ENCODE measurements around the gene PDE4A. TPM values are rescaled to one million over a fixed set of nuclear protein-coding genes. Genes with fewer than 3 reads are reported as not detected.

PDE4A gene
- total and polyA plus RNA-seq, 10 of the 15 experiments (the other 5 are each of a cell fraction or from before 2014, with no cell fraction given), result 0.24 to 13.3 (median 4.9) TPM

- TF ChIP-seq CTCF (IDR thresholded peaks at IDR 0.05 in 2 of 3, conservative IDR thresholded peaks at IDR 0.05 in 1 of 3; ENCODE audit: control insufficient read depth in 2 of 3, extremely low read depth in 1 of 3, insufficient read depth in 1 of 3, low read depth in 3 of 3, low read length in 3 of 3) (peak; percentile 16 to 56 (median 27); a peak in 5 of 6 replicates), PBX3 (IDR thresholded peaks at IDR 0.05; ENCODE audit: insufficient replicate concordance, low read depth, low read length) (peak; percentile 55)
Measured at GRCh38 chr19:10478903-10479384, 58.6 kb downstream of the PDE4A start (continued).

GRCh38 chr19:10486551-10486950 is 66.2 kb downstream of the PDE4A start:
- POLR2A ChIA-PET, result no interaction called here
- Histone ChIP-seq H3K9ac (ENCODE audit: control insufficient read depth, insufficient read depth, low read length) (no peak overlapping the region), H3K9me3 (replicated peaks; ENCODE audit: control insufficient read depth, insufficient read depth, low read length) (no peaks in the 10 kb centered on the region)
- TF ChIP-seq POU2F2 (IDR thresholded peaks at IDR 0.05; ENCODE audit: borderline replicate concordance, low read depth, low read length) (no peak), ZBTB11 (CRISPR knock-in tag; IDR thresholded peaks at IDR 0.05) (no peak), MEF2A (IDR thresholded peaks at IDR 0.05; ENCODE audit: insufficient read depth, low read depth, low read length) (no peak), TCF3 (IDR thresholded peaks at IDR 0.05; ENCODE audit: borderline replicate concordance, insufficient read depth, low read depth, low read length) (no peak), REST (IDR thresholded peaks at IDR 0.05; ENCODE audit: low read depth, low read length) (no peak), POLR2A (IDR thresholded peaks at IDR 0.05; ENCODE audit: low read depth, low read length) (no peak), ZNF207 (IDR thresholded peaks at IDR 0.05; ENCODE audit: borderline replicate concordance) (no peak), ZZZ3 (IDR thresholded peaks at IDR 0.05; ENCODE audit: control insufficient read depth, insufficient read length, low read depth) (no peak), SPI1 (IDR thresholded peaks at IDR 0.05; ENCODE audit: borderline replicate concordance, insufficient read depth, low read depth, low read length) (no peak)

More at GRCh38 chr19:10486551-10486950, 66.2 kb downstream of the PDE4A start:
- ChIA-PET RAD21 (ENCODE audit: unreplicated experiment) (interaction anchor here (0.6 kb wide), 1 partner anchor 12 kb away, joined by 4 read pairs; no protein-coding TSS in a partner anchor), CTCF (no interaction called here), SMC1A (ENCODE audit: uncharacterized antibody, unreplicated experiment) (no interaction called here)
- no TSS peak for BruUV-seq (replicated peaks)
- intact Hi-C loops (cut with micrococcal nuclease; ENCODE audit: unreplicated experiment) (no loop called here), in situ Hi-C loops (cut with MboI) (no loop called here)
- 83% methylated on average over 13 of the region's 13 CpGs for WGBS (ENCODE audit: insufficient coverage, insufficient replicate concordance, low lambda C conversion rate, missing lambda C conversion rate)
- ATAC-seq (no peak), DNase-seq (ENCODE audit: low read depth, low spot score) (no peak), FAIRE-seq (no peak)
- no peaks in the 10 kb centered on the region; the same call in 1 of the 2 replicates for H3K79me2 ChIP-seq (ENCODE audit: control insufficient read depth, insufficient read depth, low read length)
- no peak overlapping the region for H3K4me2 ChIP-seq (ENCODE audit: control insufficient read depth, insufficient read depth)
- no peak overlapping the region for H2AFZ ChIP-seq (ENCODE audit: control insufficient read depth, low read depth, low read length)
- no peaks in the 10 kb centered on the region for H3K27me3 ChIP-seq (replicated peaks in 1 of 2; ENCODE audit: control insufficient read depth in 2 of 2, insufficient read depth in 2 of 2, low read length in 1 of 2)
- no peak overlapping the region for H3K27ac ChIP-seq (ENCODE audit: control insufficient read depth, insufficient read depth)
- H4K20me1 ChIP-seq (ENCODE audit: control insufficient read depth, insufficient read depth), result no peaks in the 10 kb centered on the region
- peaks cover 14 to 19% of the 10 kb centered on the region in 2 experiments for H3K36me3 ChIP-seq (ENCODE audit: control insufficient read depth in 2 of 2, insufficient read depth in 2 of 2, low read length in 1 of 2)
- H3K4me3 ChIP-seq, result no peak overlapping the region
- H3K4me1 ChIP-seq (ENCODE audit: control insufficient read depth, insufficient read depth, low read length), result no peaks in the 10 kb centered on the region; the same call in 1 of the 2 replicates

All from GM12878 (cell line).